Loucy (cell line): Measurements from ENCODE around the gene ABCA10.

Experiments used
- CTCF ChIP-seq: fragments of 200-600 bp; sonication (generic); conservative IDR thresholded peaks from 2 replicates; pipeline ENCODE4 v1.5.1; 2014; ENCODE audit warnings: mild to moderate bottlenecking, antibody characterized with exemption, low read length
- EZH2phosphoT487 ChIP-seq: fragments of 200-600 bp; IDR thresholded peaks from 2 replicates; pipeline ENCODE4 v1.6.1; 2018; ENCODE audit warnings: antibody characterized with exemption, mild to moderate bottlenecking, moderate library complexity, borderline replicate concordance

DNA sequence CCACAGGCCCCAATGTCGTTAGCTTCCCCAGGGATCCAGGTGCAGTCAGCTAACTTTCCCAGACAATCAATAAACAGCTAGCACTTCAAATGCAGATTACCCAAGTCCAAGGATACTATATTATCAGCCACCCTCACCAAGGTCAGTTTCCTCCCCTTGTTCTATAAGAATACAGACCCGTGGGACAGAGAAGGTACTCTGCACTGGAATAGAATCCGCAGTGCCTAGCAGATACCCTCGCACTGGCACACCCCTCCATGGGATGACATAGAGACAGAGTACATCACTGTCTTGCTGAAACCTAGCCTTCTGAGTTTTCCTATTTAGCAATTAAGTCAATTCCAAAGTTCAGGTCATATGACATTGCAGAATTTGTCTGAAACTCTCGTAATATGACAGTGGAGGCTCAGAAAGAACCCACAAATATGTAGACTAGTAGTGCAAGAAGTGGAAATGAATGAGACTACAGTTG lies 40.0 kb upstream of the ABCA10 start:
- no peak for TF ChIP-seq CTCF
- no peak for TF ChIP-seq EZH2phosphoT487
